DND-41 (cell line): Measurements from ENCODE around the gene PGAM4.

Experiments used
- ATAC-seq: fragments of 200-7000 bp; cut with Tn5 transposase; 3 replicates; pipeline ENCODE4 v1.9.1; 2021; ENCODE audit warnings: low read depth; ENCODE audit not compliant: insufficient read depth
- DNase-seq: peaks from one replicate; pipeline ENCODE4 v3.0.0-alpha.2; 2020
- H2AFZ ChIP-seq: 2 replicates; pipeline ENCODE4 v1.6.0; 2012; ENCODE audit warnings: low read depth, low read length
- H3K27ac ChIP-seq: 2 replicates; pipeline ENCODE4 v1.5.1; 2012; ENCODE audit warnings: low read length, inconsistent platforms
- H3K27me3 ChIP-seq: fragments of 200-600 bp; sonication (generic); 2 replicates; pipeline ENCODE4 v1.6.0; 2012; ENCODE audit warnings: low read length, mild to moderate bottlenecking, inconsistent platforms; ENCODE audit not compliant: insufficient read depth, poor library complexity
- H3K36me3 ChIP-seq: 2 replicates; pipeline ENCODE4 v1.5.1; 2012; ENCODE audit warnings: low read length, inconsistent platforms; ENCODE audit not compliant: insufficient read depth
- H3K4me1 ChIP-seq: 2 replicates; pipeline ENCODE4 v1.5.1; 2012; ENCODE audit warnings: mild to moderate bottlenecking, low read length; ENCODE audit not compliant: insufficient read depth
- H3K4me2 ChIP-seq: 2 replicates; pipeline ENCODE4 v1.6.0; 2012; ENCODE audit warnings: mild to moderate bottlenecking, moderate library complexity, low read length, inconsistent platforms; ENCODE audit not compliant: insufficient read depth
- H3K4me3 ChIP-seq, 2 experiments: fragments of 200-600 bp in 1 of 2; shearing (Covaris generic) in 1 of 2; 2 replicates each; pipeline ENCODE4 v1.5.1; 2012 to 2016; ENCODE audit warnings: inconsistent platforms in 2 of 2, low read length in 2 of 2, mild to moderate bottlenecking in 2 of 2, low read depth in 1 of 2, moderate library complexity in 1 of 2
- H3K79me2 ChIP-seq: 2 replicates; pipeline ENCODE4 v1.6.0; 2012; ENCODE audit warnings: low read length, inconsistent platforms; ENCODE audit not compliant: insufficient read depth
- H3K9ac ChIP-seq: 2 replicates; pipeline ENCODE4 v1.6.0; 2012; ENCODE audit warnings: low read depth, mild to moderate bottlenecking, inconsistent platforms, low read length, moderate library complexity
- H3K9me3 ChIP-seq: 2 replicates; pipeline ENCODE4 v1.5.1; 2012; ENCODE audit warnings: low read length, moderate library complexity, mild to moderate bottlenecking, inconsistent platforms; ENCODE audit not compliant: insufficient read depth, severe bottlenecking
- H4K20me1 ChIP-seq: 2 replicates; pipeline ENCODE4 v1.6.0; 2012; ENCODE audit warnings: low read length; ENCODE audit not compliant: insufficient read depth
- CTCF ChIP-seq: IDR thresholded peaks from 2 replicates; pipeline ENCODE4 v1.5.1; 2012; ENCODE audit warnings: borderline replicate concordance, low read length, moderate library complexity, mild to moderate bottlenecking; ENCODE audit not compliant: poor library complexity, severe bottlenecking; ENCODE audit errors: extremely low read depth
- EZH2 ChIP-seq: IDR thresholded peaks from 3 replicates; pipeline ENCODE4 v1.6.1; 2012; ENCODE audit warnings: borderline replicate concordance, low read depth, mild to moderate bottlenecking, moderate library complexity, low read length, inconsistent platforms; ENCODE audit not compliant: severe bottlenecking

PGAM4 gene

GRCh38 chrX:77937291-77937690 lies 32.1 kb downstream of the PGAM4 start:
- TF ChIP-seq EZH2: no peak
- TF ChIP-seq CTCF: no peak
- Histone ChIP-seq H3K9ac (no peak overlapping the region), H3K27me3 (no peaks in the 10 kb centered on the region), H3K4me1 (no peaks in the 10 kb centered on the region), H4K20me1 (no peaks in the 10 kb centered on the region), H3K36me3 (no peaks in the 10 kb centered on the region), H3K9me3 (no peaks in the 10 kb centered on the region), H2AFZ (no peak overlapping the region), H3K79me2 (no peaks in the 10 kb centered on the region), H3K4me3 (no peak overlapping the region), H3K27ac (no peak overlapping the region), H3K4me2 (no peak overlapping the region)
- DNase-seq: no peak
- no peak for ATAC-seq

- no peak overlapping the region for H3K4me2 ChIP-seq
- ATAC-seq: no peak
- no peaks in the 10 kb centered on the region for H3K4me1 ChIP-seq
- DNase-seq: no peak
- no peak overlapping the region for H2AFZ ChIP-seq
- no peak overlapping the region for H3K27ac ChIP-seq
- H3K9ac ChIP-seq: no peak overlapping the region
- no peaks in the 10 kb centered on the region for H4K20me1 ChIP-seq
- no peak for TF ChIP-seq CTCF
- no peak for TF ChIP-seq EZH2
- H3K36me3 ChIP-seq: no peaks in the 10 kb centered on the region
- H3K27me3 ChIP-seq: no peaks in the 10 kb centered on the region
- no peaks in the 10 kb centered on the region for H3K79me2 ChIP-seq
- H3K9me3 ChIP-seq: no peaks in the 10 kb centered on the region
- H3K4me3 ChIP-seq: no peak overlapping the region
These were observed 33.1 kb downstream of the PGAM4 start for GRCh38 chrX:77936299-77936698.

GRCh38 chrX:77935886-77936285 lies 33.6 kb downstream of the PGAM4 start:
- Histone ChIP-seq H3K79me2 (no peaks in the 10 kb centered on the region), H3K4me1 (no peaks in the 10 kb centered on the region), H3K4me2 (no peak overlapping the region), H4K20me1 (no peaks in the 10 kb centered on the region), H3K9ac (no peak overlapping the region), H3K36me3 (no peaks in the 10 kb centered on the region), H3K4me3 (no peak overlapping the region), H3K27ac (no peak overlapping the region), H3K27me3 (no peaks in the 10 kb centered on the region), H3K9me3 (no peaks in the 10 kb centered on the region), H2AFZ (no peak overlapping the region)
- TF ChIP-seq CTCF (no peak), EZH2 (no peak)
- no peak for ATAC-seq
- no peak for DNase-seq

DNA sequence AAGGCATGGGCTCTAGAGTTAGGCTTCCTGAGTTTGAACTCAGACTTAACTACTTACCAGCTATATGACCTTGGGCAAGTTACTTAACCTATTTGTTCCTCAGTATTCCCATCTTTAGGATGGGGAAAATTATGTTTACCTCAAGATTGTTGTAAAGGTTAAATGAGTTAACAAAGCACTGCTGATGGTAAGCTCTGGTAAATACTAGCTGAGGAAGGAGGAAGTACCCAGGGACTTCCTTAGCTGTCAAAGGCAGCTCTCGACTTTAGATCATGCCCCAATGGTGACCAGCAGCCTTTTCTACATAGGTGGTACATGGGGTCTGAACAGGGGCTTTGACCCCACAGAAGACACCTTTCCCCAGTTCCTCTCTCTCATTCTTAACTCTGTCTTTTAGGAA lies 38.9 kb downstream of the PGAM4 start:
- Histone ChIP-seq H3K27ac (no peak overlapping the region), H4K20me1 (no peaks in the 10 kb centered on the region), H3K9ac (no peak overlapping the region), H3K9me3 (no peaks in the 10 kb centered on the region), H3K4me1 (peaks cover 6% of the 10 kb centered on the region), H3K4me3 (no peak overlapping the region), H3K36me3 (no peaks in the 10 kb centered on the region), H3K4me2 (no peak overlapping the region), H3K79me2 (no peaks in the 10 kb centered on the region), H2AFZ (no peak overlapping the region), H3K27me3 (no peaks in the 10 kb centered on the region)
- DNase-seq (no peak), ATAC-seq (no peak)
- TF ChIP-seq EZH2 (no peak), CTCF (no peak)
